Activated CD4-positive, CD25-positive, alpha-beta regulatory T cell treated with anti-CD3 and anti-CD28 coated beads, Interleukin-2, amount 50 U/mL, for 24 hours (primary cell): Measurements from ENCODE around the gene RNF141.
A peak's percentile ranks its signal among the peaks of the same experiment; 100 is the strongest.

ENCODE experiments used
- ATAC-seq, 2 donors: fragments of 150-1000 bp; cut with Tn5 transposase; one replicate each; pipeline ENCODE4 v1.10.0; 2021; ENCODE audit warnings: mild to moderate bottlenecking in 1 of 2, moderate library complexity in 1 of 2

The RNF141 gene

GRCh38 chr11:10540915-10541560 is at the start of gene RNF141:
Gene RNF141, minus strand, starts transcription at chr11:10541187. Its CDS starts 7,029 bp downstream, at chr11:10534158.
- peak; percentile 98 for ATAC-seq

GRCh38 chr11:10590218-10590915 is 49.4 kb upstream of the RNF141 start:
- no peak for ATAC-seq

- no peak for ATAC-seq
These were observed 47.9 kb upstream of the RNF141 start for GRCh38 chr11:10588904-10589303.

GRCh38 chr11:10587995-10588394 is 47.0 kb upstream of the RNF141 start:
- ATAC-seq = no peak

GRCh38 chr11:10587388-10587787 is 46.4 kb upstream of the RNF141 start:
- no peak for ATAC-seq

- ATAC-seq = no peak
These were observed 43.1 kb upstream of the RNF141 start for GRCh38 chr11:10584071-10584501.

- ATAC-seq = no peak
These were observed 40.6 kb upstream of the RNF141 start for GRCh38 chr11:10581481-10582019.

GRCh38 chr11:10580623-10581022 is 39.6 kb upstream of the RNF141 start:
- no peak for ATAC-seq

- ATAC-seq = no peak
These were observed 38.7 kb upstream of the RNF141 start for GRCh38 chr11:10579700-10580099.

GRCh38 chr11:10576035-10576398 is 35.0 kb upstream of the RNF141 start:
- ATAC-seq = no peak

GRCh38 chr11:10575346-10576034 is 34.5 kb upstream of the RNF141 start:
- no peak for ATAC-seq

- ATAC-seq = no peak
These were observed 32.6 kb upstream of the RNF141 start for GRCh38 chr11:10573556-10573955.

GRCh38 chr11:10573028-10573427 is 32.0 kb upstream of the RNF141 start:
- ATAC-seq = no peak

GRCh38 chr11:10572533-10572932 is 31.5 kb upstream of the RNF141 start:
- ATAC-seq = no peak

- no peak for ATAC-seq
These were observed 27.5 kb upstream of the RNF141 start, which contains the start of gene LYVE1 for GRCh38 chr11:10568486-10568941. Gene LYVE1, minus strand, starts transcription at chr11:10568665. Its CDS starts 133 bp downstream, at chr11:10568532.

- no peak for ATAC-seq
These were observed 26.5 kb upstream of the RNF141 start for GRCh38 chr11:10567446-10567845.

GRCh38 chr11:10566257-10566957 is 25.4 kb upstream of the RNF141 start:
- no peak for ATAC-seq

- no peak for ATAC-seq
These were observed 24.5 kb upstream of the RNF141 start for GRCh38 chr11:10565493-10565892.

GRCh38 chr11:10564696-10565318 is 23.8 kb upstream of the RNF141 start:
- no peak for ATAC-seq

- ATAC-seq = no peak
These were observed 23.0 kb upstream of the RNF141 start for GRCh38 chr11:10564030-10564429.

GRCh38 chr11:10561947-10562346 is 21.0 kb upstream of the RNF141 start:
- no peak for ATAC-seq
